ENCODE results near the gene DGKI. TPM values are rescaled to one million over a fixed set of nuclear protein-coding genes. Genes with fewer than 3 reads are reported as not detected.

DGKI gene
- total and polyA plus RNA-seq, 7 donors = under 0.01 to 0.56 (median 0.44) TPM; not detected in 2

DNA sequence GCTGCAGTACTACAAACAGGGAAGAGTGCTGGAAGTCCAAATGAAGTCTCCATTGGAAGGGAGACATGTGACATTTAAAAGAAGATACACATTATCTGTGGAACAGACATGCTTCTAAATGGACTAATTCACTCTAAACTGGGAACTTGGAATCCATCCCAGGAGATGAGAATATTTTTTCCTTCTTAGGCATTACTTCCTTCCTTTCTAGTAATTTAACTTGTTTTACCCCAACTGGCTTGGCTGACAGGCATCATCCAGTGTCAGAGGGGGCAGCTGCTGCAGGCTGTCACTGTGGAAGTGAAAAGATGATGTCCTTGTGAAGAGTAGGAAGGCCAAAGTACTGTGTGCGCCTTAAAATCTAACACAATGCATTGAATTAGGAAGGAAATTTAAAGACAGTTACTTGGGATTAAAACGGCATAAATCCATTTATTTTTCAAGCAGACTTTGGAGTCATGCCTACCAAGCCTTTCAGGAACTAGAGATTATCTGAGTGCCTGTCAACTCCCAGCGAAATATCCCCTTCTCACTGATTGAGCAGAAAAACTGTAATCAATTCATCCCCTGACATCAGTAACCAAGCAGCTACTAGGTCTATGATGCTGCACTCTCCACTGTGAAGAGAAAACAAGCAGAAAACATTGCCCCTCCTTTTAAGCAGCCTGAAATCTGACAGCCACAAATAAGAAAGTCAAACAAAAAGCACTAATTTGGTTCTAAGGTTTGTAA is 161.2 kb downstream of the DGKI start:
- WGBS, 3 donors = 35 to 51% (median 47%) methylated on average over 3 of the region's 3 CpGs
- Histone ChIP-seq H3K4me1 (no peaks in the 10 kb centered on the region), H3K9me3 (no peaks in the 10 kb centered on the region), H3K4me3 (no peak overlapping the region), H3K27me3 (ENCODE audit: insufficient read depth in 3 of 3, low read length in 2 of 3) (no peaks in the 10 kb centered on the region), H3K36me3 (ENCODE audit: insufficient read depth in 1 of 2, low read depth in 1 of 2) (no peaks in the 10 kb centered on the region), H3K27ac (no peak overlapping the region)
- no peak for ATAC-seq
- TF ChIP-seq, protein P1, sequence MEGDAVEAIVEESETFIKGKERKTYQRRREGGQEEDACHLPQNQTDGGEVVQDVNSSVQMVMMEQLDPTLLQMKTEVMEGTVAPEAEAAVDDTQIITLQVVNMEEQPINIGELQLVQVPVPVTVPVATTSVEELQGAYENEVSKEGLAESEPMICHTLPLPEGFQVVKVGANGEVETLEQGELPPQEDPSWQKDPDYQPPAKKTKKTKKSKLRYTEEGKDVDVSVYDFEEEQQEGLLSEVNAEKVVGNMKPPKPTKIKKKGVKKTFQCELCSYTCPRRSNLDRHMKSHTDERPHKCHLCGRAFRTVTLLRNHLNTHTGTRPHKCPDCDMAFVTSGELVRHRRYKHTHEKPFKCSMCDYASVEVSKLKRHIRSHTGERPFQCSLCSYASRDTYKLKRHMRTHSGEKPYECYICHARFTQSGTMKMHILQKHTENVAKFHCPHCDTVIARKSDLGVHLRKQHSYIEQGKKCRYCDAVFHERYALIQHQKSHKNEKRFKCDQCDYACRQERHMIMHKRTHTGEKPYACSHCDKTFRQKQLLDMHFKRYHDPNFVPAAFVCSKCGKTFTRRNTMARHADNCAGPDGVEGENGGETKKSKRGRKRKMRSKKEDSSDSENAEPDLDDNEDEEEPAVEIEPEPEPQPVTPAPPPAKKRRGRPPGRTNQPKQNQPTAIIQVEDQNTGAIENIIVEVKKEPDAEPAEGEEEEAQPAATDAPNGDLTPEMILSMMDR (IDR thresholded peaks at IDR 0.05) = no peak
- intact Hi-C loops (cut with DNase I) = no loop called here
- DNase-seq = no peak

- 86 to 90% (median 87%) methylated on average over 8 of the region's 8 CpGs for WGBS, 3 donors
- Histone ChIP-seq H3K27ac (no peak overlapping the region), H3K27me3 (ENCODE audit: insufficient read depth in 3 of 3, low read length in 2 of 3) (no peaks in the 10 kb centered on the region), H3K4me1 (no peaks in the 10 kb centered on the region), H3K36me3 (ENCODE audit: insufficient read depth in 1 of 2, low read depth in 1 of 2) (no peaks in the 10 kb centered on the region), H3K9me3 (no peaks in the 10 kb centered on the region), H3K4me3 (no peak overlapping the region)
- TF ChIP-seq, protein P1 (IDR thresholded peaks at IDR 0.05) = no peak
- intact Hi-C loops (cut with DNase I) = no loop called here
- DNase-seq (no peak), ATAC-seq (no peak)
Observed at GRCh38 chr7:137684776-137685175, 162.0 kb downstream of the DGKI start.

- ATAC-seq = no peak
- no peaks in the 10 kb centered on the region for H3K9me3 ChIP-seq
- 78 to 84% (median 81%) methylated on average over 7 of the region's 7 CpGs for WGBS, 3 donors
- intact Hi-C loops (cut with DNase I) = no loop called here
- no peaks in the 10 kb centered on the region for H3K4me1 ChIP-seq
- H3K27ac ChIP-seq = no peak overlapping the region
- H3K36me3 ChIP-seq (ENCODE audit: insufficient read depth in 1 of 2, low read depth in 1 of 2) = no peaks in the 10 kb centered on the region
- TF ChIP-seq, protein P1 (IDR thresholded peaks at IDR 0.05) = no peak
- H3K27me3 ChIP-seq (ENCODE audit: insufficient read depth in 3 of 3, low read length in 2 of 3) = no peaks in the 10 kb centered on the region
- no peak for DNase-seq
- no peak overlapping the region for H3K4me3 ChIP-seq
Observed at GRCh38 chr7:137684316-137684715, 162.5 kb downstream of the DGKI start.

GRCh38 chr7:137682596-137682995 is 164.2 kb downstream of the DGKI start:
- H3K4me1 ChIP-seq = no peaks in the 10 kb centered on the region
- DNase-seq = no peak
- H3K27me3 ChIP-seq (ENCODE audit: insufficient read depth in 3 of 3, low read length in 2 of 3) = no peaks in the 10 kb centered on the region
- intact Hi-C loops (cut with DNase I) = no loop called here
- no peak overlapping the region for H3K4me3 ChIP-seq
- ATAC-seq = no peak
- no peak overlapping the region for H3K27ac ChIP-seq
- H3K36me3 ChIP-seq (ENCODE audit: insufficient read depth in 1 of 2, low read depth in 1 of 2) = no peaks in the 10 kb centered on the region
- TF ChIP-seq, protein P1 (IDR thresholded peaks at IDR 0.05) = no peak
- no peaks in the 10 kb centered on the region for H3K9me3 ChIP-seq
